GM21360 (cell line): Measurements from ENCODE around the gene RGS19.

Source experiments
- ATAC-seq: cut with Tn5 transposase; IDR thresholded peaks from one replicate; pipeline ENCODE4 v1.9.1; 2021; ENCODE audit warnings: mild to moderate bottlenecking, moderate library complexity; ENCODE audit not compliant: unreplicated experiment

Gene RGS19

GRCh38 chr20:64108731-64109681 lies 29.7 kb upstream of the RGS19 start:
- ATAC-seq = no peak

- ATAC-seq = no peak
Measured at GRCh38 chr20:64107736-64108457, 28.6 kb upstream of the RGS19 start.

DNA sequence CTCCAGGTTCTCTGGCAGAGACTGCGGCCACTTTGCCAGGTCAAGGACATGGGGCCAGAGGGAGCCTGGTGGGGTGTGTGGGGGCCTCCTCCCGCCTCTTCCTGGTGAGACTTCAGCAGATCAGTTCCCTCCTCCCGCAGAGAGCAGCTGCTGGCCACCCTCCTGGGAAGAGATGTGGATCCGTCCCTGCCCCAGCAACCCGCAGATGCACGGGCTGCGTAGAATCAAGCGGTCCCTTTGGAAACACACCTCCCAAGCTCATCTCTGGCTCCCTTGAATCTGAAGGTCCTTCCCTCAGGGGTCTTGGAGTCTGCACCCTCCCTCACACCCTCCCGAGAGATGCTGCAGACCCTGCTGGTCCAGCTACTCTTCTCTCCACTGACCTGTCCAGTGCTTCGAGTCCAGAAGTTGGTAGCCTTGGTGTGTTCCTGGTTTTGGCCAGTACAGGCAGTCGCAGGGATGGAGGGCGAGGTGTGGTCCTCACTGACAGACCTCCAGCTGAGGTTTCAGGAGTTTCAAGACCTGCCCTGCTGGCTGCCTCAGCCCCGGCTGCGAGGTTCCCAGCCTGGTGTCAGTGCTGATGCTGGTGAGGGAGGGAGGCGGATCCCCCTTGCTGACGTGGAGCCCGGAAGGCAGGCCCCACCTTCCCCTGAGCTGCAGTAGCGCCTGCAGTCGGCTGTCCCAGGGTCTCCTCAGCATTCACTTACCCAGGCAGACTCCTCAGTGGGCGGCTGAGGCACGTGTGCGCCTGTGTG lies 27.8 kb upstream of the RGS19 start, which contains the start of gene NPBWR2:
Gene NPBWR2 (minus strand): TSS at position 585 of the 755 bp plus-strand sequence. CDS start 734 bp downstream, outside the sequence.
- no peak for ATAC-seq

DNA sequence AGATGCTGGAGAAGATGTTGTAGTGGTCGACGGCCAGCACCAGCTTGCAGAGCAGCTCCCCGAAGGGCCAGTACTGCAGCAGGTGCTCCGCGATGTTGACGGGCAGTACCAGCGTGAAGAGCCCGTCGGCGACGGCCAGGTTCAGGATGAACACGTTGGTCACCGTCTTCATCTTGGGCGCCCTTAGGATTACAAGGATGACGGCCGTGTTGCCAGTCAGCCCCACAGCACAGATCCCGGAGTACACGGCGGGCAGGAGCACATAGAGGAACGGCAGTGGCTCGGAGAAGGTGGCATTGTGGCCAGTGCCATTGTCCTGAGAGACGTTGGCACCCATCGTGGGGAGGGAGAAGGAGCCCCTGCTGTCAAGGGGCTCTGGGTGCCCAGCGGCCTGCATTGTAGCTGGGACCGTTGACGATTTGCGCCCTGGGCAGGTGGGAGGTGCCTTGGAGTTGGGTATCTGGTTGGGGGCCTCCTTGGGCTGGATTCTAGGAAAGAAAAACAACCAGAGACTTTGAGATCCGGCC lies 27.2 kb upstream of the RGS19 start:
- no peak for ATAC-seq

DNA sequence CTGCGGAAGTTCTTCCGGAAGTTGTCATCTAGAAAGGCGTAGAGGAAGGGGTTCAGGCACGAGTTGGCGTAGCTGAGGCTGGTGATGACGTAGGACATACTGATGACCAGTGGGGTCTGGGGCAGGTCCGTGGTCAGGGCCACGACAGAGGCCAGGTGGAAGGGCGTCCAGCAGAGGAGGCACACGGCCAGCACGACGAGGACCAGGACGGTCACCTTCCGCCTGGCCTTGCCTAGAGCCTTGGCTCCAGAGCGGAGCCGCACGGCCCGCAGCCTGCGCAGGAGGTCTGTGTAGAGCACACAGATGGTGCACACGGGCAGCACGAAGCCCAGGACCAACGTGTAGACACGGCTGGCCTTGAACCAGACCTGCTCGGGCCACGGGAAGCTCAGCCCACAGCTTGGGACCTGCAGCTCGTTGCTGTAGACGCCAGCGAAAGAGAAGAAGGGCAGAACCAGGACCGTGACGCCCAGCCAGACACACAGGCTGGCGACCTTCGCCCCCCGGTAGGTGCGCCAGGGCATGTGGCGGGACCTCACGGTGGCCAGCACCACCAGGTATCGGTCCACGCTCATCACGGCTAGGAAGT lies 26.6 kb upstream of the RGS19 start:
- no peak for ATAC-seq

DNA sequence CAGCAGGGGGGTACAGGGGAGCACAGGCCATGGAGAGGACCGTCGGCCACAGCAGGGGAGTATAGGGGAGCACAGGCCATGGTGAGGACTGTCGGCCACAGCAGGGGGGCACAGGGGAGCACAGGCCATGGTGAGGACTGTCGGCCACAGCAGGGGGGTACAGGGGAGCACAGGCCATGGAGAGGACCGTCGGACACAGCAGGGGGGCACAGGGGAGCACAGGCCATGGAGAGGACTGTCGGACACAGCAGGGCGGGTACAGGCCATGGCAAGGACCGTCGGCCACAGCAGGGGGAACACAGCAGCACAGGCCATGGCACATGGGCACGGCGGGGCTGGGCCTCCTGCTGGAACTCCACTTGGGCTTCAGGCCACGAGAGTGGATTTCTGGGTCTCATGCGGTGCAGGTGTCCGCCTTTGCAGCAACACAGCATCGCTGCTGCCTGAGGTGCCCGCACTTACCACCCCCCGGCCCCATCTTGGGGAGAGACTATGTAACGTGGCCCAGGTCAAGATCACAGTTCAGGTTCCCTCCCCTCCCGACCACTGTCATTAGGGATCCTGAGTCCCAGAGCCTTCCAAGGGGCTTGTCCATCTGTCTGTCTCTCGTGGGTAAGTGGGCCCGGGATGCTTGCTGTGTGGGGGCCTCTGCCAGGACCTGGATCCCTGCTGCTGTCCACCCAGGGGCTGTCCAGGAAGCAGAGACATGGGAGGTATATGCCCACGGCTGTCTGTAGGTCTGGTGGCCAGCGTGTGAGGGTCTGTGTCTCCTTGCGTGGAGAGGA lies 25.5 kb upstream of the RGS19 start:
- ATAC-seq = no peak

DNA sequence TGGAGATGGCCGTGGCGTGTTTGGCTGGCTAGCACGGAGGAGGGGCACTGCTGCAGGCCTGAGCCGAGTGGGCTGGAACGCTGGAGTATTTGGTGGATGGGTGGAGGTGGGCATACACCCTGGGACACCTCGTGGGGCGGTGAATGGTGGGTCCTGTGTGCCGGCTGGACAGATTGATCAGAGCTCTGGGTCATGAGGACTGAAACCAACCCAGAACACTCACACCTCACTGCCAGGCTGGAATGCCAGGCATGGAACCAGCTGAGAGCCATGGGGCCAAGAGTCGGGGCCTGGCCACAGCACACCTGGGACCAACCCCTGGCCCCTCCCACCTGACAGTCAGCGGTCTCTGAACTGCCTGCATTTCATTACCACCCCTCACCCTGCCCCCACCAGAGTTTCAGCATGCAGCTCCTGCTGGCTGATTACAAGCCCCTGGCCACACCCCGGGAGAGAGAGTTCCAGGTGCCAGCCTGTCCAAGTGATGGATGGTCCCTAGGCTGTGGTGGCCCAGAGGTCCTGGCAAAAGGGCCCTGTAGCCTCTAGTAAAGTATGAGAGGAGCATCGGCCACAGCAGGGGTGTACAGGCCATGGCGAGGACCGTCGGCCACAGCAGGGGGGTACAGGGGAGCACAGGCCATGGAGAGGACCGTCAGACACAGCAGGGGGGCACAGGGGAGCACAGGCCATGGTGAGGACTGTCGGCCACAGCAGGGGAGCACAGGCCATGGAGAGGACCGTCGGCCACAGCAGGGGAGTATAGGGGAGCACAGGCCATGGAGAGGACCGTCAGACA lies 24.8 kb upstream of the RGS19 start:
- ATAC-seq = no peak

DNA sequence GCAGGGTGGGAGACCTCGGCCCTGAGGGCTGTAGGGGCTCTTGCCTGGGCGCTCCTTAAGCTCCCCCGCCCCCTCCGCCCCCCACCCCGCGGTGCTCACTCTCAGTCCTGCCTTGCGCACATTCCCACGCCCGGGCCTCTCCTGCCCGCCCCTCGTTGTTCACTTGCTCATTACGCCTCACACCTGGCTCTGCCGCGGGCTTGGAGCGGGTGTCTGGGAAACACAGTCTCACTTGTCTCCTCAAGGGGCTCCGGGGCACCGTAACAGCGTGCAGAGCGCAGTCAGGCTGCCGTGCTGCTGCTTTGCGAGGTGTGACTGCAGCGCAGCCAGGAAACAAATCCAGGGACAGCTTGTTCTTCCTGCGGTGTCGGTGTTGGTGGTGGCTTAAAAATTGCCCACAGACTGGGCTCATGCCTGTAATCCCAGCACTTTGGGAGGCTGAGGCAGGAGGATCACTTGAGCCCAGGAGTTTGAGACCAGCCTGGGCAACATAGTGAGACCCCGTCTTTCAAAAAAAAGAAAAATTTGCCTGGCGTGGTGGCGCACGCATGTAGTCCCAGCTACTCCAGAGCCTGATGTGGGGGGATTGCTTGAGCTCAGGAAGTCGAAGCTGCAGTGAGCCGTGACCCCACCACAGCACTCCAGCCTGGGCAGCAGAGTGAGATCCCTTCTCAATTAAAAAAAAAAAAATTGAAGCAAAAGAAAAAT lies 23.5 kb upstream of the RGS19 start:
- no peak for ATAC-seq

DNA sequence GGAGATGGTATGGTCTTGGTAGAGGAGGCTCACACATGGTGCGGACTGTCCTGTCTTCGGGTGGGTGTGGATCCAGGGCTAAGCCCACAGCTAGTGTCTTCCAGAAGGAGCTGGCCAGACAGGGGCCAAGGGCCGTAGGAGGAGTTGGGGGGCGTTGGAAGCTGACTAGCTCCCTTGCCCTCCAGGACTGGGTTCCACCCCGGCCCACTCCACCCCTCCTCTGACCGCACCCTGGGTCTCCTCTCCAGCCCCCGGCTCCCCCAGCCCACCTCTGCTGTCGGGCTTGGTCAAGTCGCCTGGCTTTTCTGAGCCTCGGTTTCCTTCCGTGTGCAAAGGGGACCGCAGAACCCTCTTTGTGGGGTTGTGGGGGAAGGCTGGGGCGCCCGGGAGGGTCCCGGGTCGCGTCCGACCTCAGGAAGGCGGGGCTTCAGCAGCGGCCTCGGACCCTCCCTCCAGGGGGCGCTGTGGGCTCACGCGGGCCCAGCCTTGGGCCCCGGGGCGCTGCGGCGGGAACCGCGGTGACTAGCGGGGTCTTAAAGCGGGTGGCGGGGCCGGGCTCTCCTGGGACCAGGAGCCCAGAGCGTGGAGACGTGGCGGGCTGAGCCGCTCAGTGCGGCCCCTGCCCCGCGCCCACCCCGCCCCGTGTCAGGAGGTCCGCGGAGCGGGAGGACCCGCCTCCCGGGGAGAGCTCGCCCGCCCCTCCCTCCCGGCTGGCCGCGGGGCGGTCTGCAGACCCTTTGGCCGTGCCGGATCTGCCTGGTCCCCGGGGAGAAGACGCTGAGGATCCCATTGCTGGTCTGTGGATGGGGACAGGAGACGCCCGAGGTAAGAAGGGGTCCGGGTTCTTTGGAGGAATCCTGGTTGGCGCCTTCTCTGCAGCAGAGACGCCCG lies 22.7 kb upstream of the RGS19 start:
- ATAC-seq = no peak

DNA sequence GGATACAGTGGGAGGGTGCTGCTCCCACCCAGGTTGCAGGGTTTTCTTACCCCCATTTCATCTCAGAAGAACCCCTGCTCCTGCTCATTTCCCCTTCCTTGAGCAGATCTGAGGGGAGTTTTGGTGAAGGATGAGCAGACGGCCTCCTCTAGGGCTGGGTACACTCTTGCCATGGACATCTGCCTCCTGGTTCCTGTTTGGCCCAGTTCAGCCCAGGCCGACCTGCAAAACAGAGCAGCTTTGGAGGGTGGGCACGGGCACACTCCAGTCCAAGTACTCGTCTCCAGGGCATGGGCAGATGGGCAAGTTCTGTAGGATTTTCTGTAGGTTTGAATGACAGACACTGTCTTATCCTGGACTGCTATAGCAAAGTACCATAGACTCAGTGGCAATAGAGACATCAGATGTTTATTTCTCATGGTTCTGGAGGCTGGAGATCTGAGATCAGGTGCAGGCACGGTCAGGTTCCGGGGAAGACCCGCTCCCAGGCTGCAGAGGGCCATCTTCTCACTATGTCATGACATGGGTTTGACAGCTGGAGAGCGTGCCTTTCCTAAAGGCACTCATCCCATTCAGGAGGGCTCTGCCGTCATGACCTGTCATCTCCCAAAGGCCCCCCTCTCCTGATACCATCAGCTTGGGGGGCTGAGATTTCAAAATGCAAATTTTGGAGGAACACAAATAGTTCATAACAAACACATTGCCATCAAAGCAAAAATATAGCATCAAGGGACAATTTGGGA lies 21.8 kb upstream of the RGS19 start:
- ATAC-seq = no peak

DNA sequence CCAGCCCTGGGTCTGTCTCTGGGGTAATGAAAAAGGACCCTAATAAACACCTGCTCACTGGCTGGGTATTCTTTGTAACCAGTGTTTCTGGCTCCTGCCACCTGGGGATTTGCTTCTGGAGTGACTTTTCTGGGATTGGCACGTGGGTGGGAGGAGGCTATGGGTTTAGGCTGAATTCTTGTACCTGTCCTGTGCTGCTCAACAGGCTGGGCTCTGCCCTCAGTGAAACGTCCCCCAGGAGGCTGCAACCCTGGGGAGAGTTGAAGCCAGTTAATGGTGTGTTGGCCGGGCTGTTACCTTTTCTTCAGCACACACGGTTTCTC lies 21.2 kb upstream of the RGS19 start:
- no peak for ATAC-seq

GRCh38 chr20:64099880-64100565 lies 20.7 kb upstream of the RGS19 start:
- ATAC-seq = no peak

DNA sequence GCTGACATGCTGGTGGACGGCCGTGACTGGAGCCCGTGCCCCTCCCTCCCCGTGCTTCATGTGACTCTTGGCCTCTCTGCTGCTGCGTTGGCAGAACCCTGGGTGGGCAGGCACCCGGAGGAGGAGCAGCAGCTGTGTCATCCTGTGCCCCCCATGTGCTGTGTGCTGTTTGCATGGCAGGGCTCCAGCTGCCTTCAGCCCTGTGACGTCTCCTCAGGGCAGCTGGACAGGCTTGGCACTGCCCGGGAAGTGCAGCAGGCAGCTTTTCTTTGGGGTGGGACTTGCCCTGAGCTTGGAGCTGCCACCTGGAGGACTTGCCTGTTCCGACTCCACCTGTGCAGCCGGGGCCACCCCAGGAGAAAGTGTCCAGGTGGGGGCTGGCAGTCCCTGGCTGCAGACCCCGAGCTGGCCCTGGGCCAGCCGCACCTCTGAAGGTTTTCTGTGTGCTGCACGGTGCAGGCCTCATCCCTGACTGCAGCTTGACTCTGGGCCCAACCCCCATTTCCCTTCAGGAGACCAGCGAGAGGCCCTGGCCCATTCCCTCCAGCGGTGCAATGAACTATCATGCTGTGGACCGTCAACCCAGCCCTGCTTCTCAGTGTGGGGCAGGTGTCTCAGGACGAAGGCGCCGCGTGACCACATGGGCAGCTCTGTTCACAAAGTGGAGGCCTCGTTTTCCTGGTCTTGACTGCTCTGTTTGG lies 19.9 kb upstream of the RGS19 start:
- no peak for ATAC-seq

GRCh38 chr20:64098471-64099013 lies 19.2 kb upstream of the RGS19 start:
- no peak for ATAC-seq

- ATAC-seq = no peak
Measured at GRCh38 chr20:64096535-64096934, 17.2 kb upstream of the RGS19 start.
